Upper lobe of left lung (tissue), 6 donors: ENCODE data around the gene INSR. TPM values are rescaled to one million over a fixed set of nuclear protein-coding genes. Genes with fewer than 3 reads are reported as not detected.

Source experiments
- ATAC-seq, 2 donors: fragments of 200-7000 bp; cut with Tn5 transposase; one replicate each; pipeline ENCODE4 v1.9.1; 2022; ENCODE audit warnings: mild to moderate bottlenecking in 2 of 2, moderate library complexity in 2 of 2; ENCODE audit not compliant: low FRiP score in 2 of 2
- DNase-seq, 2 donors: peaks; one replicate each; pipeline ENCODE4 v3.0.0-alpha.2; 2019 to 2020
- H3K27ac ChIP-seq, 4 donors: fragments of 200-600 bp; sonication (generic); one replicate each; pipeline ENCODE4 v1.5.1; 2016 to 2019
- H3K27me3 ChIP-seq, 4 donors: fragments of 200-600 bp; sonication (generic); one replicate each; pipeline ENCODE4 v1.5.1; 2017 to 2019
- H3K36me3 ChIP-seq, 4 donors: fragments of 200-600 bp; sonication (generic); one replicate each; pipeline ENCODE4 v1.5.1; 2016 to 2019
- H3K4me1 ChIP-seq, 4 donors: fragments of 200-600 bp; sonication (generic); one replicate each; pipeline ENCODE4 v1.5.1; 2018 to 2019
- H3K4me3 ChIP-seq, 4 donors: fragments of 200-600 bp; sonication (generic); one replicate each; pipeline ENCODE4 v1.5.1; 2017 to 2019; ENCODE audit warnings: mild to moderate bottlenecking in 2 of 4, moderate library complexity in 1 of 4
- H3K9me3 ChIP-seq, 4 donors: fragments of 200-600 bp; sonication (generic); one replicate each; pipeline ENCODE4 v1.5.1; 2018 to 2019
- EP300 ChIP-seq, 4 donors: sonication (generic); formaldehyde crosslinking; IDR thresholded peaks; one replicate each; pipeline ENCODE4 v1.5.1; 2017; ENCODE audit warnings: antibody characterized with exemption in 4 of 4, control low read depth in 2 of 4
- POLR2A ChIP-seq, 4 donors: fragments of 450-650 bp; IDR thresholded peaks; one replicate each; pipeline ENCODE4 v1.5.1; 2016 to 2017; ENCODE audit warnings: antibody characterized with exemption in 4 of 4, mild to moderate bottlenecking in 2 of 4
- POLR2AphosphoS5 ChIP-seq, 2 donors: sonication (generic); formaldehyde crosslinking; IDR thresholded peaks; one replicate each; pipeline ENCODE4 v1.5.1; 2017; ENCODE audit warnings: antibody characterized with exemption in 2 of 2
- WGBS, 2 donors: methylation state at CpG; one replicate each; pipeline ENCODE4 v1.1.5; 2017 to 2018; 5-methylcytosine and 5-hydroxymethylcytosine counted together
- total RNA-seq, 6 donors: library from RNA; depleted of rRNA in 4 of 6; stranded (reverse); fragments of >200 nt in 4 of 6; gene quantifications; one replicate each; pipeline versions ENCODE4 v1.1.0 to v1.2.1, GENCODE V29; 2016 to 2021
- TF ChIP-seq, protein P1 (sequence below), 6 experiments: fragments of 450-650 bp in 4 of 6; fragments of 200-600 bp in 2 of 6; sonication (generic) in 2 of 6; IDR thresholded peaks; one replicate each; pipeline ENCODE4 v1.5.1; 2016 to 2019; ENCODE audit warnings: antibody characterized with exemption in 6 of 6
- donor health status: DM: no; HTN: no; CAD: no; lungs with moderate emphysema.
- donor health status: DM: no; HTN: yes; CAD: no; lungs with severe emphysema.

INSR gene
- total RNA-seq, 6 donors from 2014 or later = 32.4 to 142 (median 49.9) TPM

DNA sequence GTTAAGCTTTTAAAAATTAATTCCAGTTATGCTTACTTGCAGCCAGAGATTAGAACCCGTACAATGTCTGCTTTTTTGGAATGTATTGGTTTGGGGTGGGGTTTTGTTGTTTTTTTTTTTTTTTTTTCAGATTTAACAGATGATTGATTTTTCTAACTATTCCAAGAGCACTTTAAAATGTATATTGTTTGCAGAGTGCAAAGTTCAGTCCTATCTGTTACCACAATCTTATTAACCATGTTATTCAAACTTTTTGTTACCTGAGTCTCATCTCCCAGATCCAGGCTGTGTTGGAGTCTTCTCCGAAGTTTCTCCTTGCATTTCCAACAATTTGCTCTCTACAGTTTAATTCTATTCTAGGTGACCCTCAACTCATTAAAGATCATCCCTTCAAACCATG, 91.3 kb downstream of the INSR start:
- H3K4me3 ChIP-seq = no peak overlapping the region
- ATAC-seq = no peak
- H3K4me1 ChIP-seq = peaks cover 6 to 12% (median 7%) of the 10 kb centered on the region in 4 donors
- WGBS, 2 donors = 90 to 97% methylated on average over 2 of the region's 2 CpGs
- H3K27ac ChIP-seq = no peak overlapping the region
- no peaks in the 10 kb centered on the region for H3K9me3 ChIP-seq
- H3K27me3 ChIP-seq = no peaks in the 10 kb centered on the region
- no peak for TF ChIP-seq POLR2A (IDR thresholded peaks at IDR 0.05)
- no peak for TF ChIP-seq EP300 (IDR thresholded peaks at IDR 0.05)
- no peak for TF ChIP-seq POLR2AphosphoS5 (IDR thresholded peaks at IDR 0.05)
- TF ChIP-seq, protein P1, sequence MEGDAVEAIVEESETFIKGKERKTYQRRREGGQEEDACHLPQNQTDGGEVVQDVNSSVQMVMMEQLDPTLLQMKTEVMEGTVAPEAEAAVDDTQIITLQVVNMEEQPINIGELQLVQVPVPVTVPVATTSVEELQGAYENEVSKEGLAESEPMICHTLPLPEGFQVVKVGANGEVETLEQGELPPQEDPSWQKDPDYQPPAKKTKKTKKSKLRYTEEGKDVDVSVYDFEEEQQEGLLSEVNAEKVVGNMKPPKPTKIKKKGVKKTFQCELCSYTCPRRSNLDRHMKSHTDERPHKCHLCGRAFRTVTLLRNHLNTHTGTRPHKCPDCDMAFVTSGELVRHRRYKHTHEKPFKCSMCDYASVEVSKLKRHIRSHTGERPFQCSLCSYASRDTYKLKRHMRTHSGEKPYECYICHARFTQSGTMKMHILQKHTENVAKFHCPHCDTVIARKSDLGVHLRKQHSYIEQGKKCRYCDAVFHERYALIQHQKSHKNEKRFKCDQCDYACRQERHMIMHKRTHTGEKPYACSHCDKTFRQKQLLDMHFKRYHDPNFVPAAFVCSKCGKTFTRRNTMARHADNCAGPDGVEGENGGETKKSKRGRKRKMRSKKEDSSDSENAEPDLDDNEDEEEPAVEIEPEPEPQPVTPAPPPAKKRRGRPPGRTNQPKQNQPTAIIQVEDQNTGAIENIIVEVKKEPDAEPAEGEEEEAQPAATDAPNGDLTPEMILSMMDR (IDR thresholded peaks at IDR 0.05) = no peak
- no peaks in the 10 kb centered on the region for H3K36me3 ChIP-seq
- DNase-seq = no peak

DNA sequence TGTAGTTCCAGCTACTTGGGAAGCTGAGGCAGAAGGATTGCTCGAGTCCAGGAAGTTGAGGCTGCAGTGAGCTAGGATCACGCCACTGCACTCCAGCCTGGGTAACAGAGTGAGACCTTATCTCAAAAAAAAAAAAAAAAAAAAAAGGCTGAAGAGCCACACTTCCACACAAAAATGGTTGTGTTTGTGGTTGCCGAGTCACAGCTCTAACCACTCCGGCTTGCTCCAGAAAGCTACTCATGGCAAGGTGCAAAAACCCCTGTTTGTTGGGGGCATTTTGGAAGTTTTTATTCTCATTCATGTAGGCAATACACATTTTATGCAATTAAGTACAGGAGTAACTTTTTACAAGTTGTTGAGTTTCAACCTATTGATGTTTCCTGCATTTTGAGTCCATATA, 93.5 kb downstream of the INSR start:
- ATAC-seq (no peak), DNase-seq (no peak)
- H3K9me3 ChIP-seq = no peaks in the 10 kb centered on the region
- H3K36me3 ChIP-seq = no peaks in the 10 kb centered on the region
- TF ChIP-seq, protein P1 (IDR thresholded peaks at IDR 0.05) = no peak
- TF ChIP-seq POLR2A (IDR thresholded peaks at IDR 0.05) (no peak), POLR2AphosphoS5 (IDR thresholded peaks at IDR 0.05) (no peak), EP300 (IDR thresholded peaks at IDR 0.05) (no peak)
- no peaks in the 10 kb centered on the region for H3K27me3 ChIP-seq
- WGBS, 2 donors = 76 to 79% methylated on average over 4 of the region's 4 CpGs
- H3K4me3 ChIP-seq = no peak overlapping the region
- H3K4me1 ChIP-seq = peaks cover 15 to 18% (median 17%) of the 10 kb centered on the region in 4 donors
- H3K27ac ChIP-seq = no peak overlapping the region

DNA sequence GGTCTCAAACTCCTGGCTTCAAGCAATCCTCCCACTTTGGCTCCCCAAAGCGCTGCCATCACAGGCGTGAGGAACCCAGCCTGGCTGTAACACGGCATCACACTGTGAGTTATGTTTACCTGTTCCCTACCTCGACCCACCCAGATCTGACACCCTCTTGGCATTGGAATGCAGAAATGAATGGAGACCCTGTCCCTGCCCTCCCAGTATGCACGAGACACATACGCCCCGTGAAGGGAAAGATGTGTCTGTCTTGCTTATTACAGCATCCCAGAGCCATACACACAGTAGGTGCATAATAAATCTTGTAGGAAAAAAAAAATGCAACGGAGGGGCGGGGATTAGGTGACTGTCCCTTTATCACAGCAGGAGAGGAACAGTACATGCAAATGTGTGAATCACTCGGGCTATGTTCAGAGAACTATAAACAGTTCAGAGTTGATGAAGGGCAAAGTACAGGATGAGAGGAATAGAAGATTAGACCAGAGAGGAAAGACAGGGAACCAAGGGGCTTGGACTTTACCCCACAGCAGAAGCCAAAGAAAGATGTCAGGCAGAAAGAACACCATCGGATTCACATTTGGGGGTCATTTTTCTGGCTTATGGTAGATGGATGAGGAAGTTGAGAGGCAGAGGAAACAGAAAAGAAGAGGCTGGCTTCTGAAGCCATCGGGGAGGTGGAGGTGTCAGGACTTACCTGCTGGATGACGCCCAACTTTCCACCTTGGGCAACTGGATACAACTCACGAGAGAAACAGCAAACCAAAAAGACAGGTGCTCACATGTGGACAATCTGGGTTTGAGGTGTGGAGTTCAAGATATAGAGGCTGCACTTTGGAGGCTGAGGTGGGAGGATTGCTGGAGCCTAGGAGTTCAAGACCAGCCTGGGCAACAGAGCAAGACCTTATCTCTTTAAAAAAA, 94.3 kb downstream of the INSR start:
- Histone ChIP-seq H3K36me3 (no peaks in the 10 kb centered on the region), H3K4me1 (peaks cover 15 to 18% (median 17%) of the 10 kb centered on the region in 4 donors), H3K27ac (no peak overlapping the region), H3K9me3 (no peaks in the 10 kb centered on the region), H3K4me3 (no peak overlapping the region), H3K27me3 (no peaks in the 10 kb centered on the region)
- no peak for DNase-seq
- no peak for ATAC-seq
- no peak for TF ChIP-seq POLR2A (IDR thresholded peaks at IDR 0.05)
- TF ChIP-seq POLR2AphosphoS5 (IDR thresholded peaks at IDR 0.05) = no peak
- TF ChIP-seq EP300 (IDR thresholded peaks at IDR 0.05) = no peak
- TF ChIP-seq, protein P1 (IDR thresholded peaks at IDR 0.05) = no peak
- WGBS, 2 donors = 75 to 79% methylated on average over 14 of the region's 14 CpGs

DNA sequence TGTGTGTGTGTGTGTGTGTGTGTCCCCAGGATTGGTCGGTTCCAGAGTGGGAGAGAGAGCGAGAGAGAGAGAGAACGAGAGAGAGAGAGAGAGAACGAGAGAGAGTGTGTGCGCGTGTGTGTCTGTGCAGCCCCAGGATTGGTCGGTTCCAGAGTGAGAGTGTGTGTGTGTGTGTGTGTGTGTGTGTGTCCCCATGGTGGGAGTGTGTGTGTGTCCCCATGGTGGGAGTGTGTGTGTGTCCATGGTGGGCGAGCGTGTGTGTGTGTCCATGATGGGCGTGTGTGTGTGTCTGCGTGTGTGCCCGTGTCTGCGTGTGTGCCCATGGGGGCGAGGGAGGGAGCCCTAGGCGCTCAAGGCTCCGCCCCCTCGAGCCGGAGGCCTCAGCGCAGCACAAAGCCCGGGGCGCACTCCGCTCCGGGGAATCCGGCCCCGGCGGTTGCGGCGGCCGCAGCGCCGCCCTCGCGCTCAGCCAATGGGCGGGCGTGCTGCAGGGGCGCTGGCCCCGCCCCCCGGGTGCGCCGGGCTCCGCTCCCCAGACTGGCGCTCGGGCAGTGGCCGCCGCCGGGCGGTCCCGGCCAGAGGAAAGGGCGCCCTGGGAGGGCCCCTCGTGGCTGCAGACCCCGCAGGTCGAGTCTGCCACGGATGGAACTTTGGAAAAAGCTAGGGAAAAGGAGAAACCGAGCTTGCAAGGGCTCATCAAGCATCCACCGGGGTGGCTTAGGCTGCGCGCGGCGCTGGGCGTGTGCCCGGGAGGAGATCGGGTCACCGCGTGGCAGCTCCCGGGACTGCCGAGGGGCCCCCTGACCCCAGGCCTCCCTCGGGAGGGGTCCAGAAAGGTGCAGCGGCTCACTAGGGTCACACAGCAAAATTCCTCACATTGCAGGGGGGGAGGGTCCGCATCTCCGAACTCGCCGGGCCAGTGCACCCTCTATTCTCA, 96.2 kb downstream of the INSR start:
- WGBS, 2 donors = 1% methylated on average over 33 to 62 of the region's 72 CpGs
- TF ChIP-seq, protein P1 (IDR thresholded peaks at IDR 0.05) = peak in 5 of 6 experiments; percentile 35 to 78 (median 48)
- TF ChIP-seq POLR2AphosphoS5 (IDR thresholded peaks at IDR 0.05) (peak in 1 of 2 donors; percentile 73), POLR2A (IDR thresholded peaks at IDR 0.05) (peak in 3 of 4 donors; percentile 48 to 75 (median 50)), EP300 (IDR thresholded peaks at IDR 0.05) (no peak)
- Histone ChIP-seq H3K9me3 (no peaks in the 10 kb centered on the region), H3K27ac (peak overlapping the region; percentile 74 to 88 (median 80)), H3K4me3 (peak overlapping the region; percentile 14 to 68 (median 62)), H3K27me3 (no peaks in the 10 kb centered on the region), H3K36me3 (no peaks in the 10 kb centered on the region), H3K4me1 (peaks cover 15 to 18% (median 17%) of the 10 kb centered on the region in 4 donors)
- DNase-seq (peak; percentile 93 to 98), ATAC-seq (peak; percentile 97 to 98)
